HG03469 (cell line): Measurements from ENCODE around the gene MINDY4.

Source experiments
- ATAC-seq: cut with Tn5 transposase; IDR thresholded peaks from one replicate; pipeline ENCODE4 v1.9.1; 2021; ENCODE audit warnings: mild to moderate bottlenecking, moderate library complexity, moderate number of reproducible peaks; ENCODE audit not compliant: unreplicated experiment

MINDY4 gene

DNA sequence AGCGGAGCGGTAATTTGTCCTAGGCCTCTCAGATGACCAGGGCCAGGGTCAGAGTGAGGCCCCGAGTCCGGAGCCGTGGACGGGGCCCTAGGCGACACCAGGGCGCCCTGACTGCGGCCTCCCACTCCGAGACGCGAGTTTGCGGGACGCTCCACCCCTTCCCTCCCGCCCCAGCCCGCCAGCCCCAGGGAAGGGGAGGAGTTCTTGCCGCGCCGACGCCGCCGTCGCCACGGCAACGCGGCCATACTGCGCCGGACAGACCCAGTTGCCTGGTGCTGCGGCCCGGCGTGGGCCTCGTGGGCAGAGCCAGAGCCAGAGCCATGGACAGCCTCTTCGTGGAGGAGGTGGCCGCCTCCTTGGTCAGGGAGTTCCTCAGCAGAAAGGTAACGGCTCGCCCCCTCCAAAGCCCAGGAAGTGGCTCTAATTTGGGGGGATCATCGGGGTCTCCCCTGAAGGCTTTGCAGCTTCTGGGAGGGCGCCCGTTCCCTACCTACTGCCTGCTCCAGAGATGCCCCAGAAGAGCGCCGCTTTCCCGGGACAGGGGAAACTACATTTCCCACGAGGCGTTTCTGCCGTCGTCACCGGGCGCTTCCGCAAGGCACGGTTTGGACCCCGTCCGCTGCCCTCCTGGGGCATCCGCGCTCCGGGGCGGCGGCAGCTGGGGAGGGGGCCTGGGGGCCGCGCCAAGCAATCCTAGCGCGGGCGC lies at the start of gene MINDY4:
Gene MINDY4 (plus strand): TSS at position 244 of the 706 bp plus-strand sequence. CDS start 77 bp downstream, at position 321.
- ATAC-seq: peak; percentile 82

DNA sequence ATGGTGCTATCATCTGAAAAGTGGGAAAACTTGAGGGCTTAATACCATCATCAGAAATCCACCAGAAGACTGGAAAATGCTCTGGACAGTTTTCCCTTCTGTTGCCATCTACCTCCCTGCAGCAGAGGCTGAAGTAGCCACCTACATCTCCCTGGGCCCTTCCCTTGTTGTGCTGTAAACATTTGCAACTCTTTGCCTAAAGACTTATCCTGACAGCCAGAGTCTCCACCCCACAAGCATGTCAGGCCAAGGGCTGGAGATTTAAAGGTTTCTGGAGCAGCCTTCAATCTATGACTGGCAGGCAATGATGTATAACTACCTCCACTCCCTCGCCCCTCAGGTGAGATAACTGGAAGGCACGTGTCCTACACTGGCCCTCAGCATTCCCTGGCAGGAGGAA lies 49.0 kb upstream of the MINDY4 start:
- ATAC-seq: no peak

DNA sequence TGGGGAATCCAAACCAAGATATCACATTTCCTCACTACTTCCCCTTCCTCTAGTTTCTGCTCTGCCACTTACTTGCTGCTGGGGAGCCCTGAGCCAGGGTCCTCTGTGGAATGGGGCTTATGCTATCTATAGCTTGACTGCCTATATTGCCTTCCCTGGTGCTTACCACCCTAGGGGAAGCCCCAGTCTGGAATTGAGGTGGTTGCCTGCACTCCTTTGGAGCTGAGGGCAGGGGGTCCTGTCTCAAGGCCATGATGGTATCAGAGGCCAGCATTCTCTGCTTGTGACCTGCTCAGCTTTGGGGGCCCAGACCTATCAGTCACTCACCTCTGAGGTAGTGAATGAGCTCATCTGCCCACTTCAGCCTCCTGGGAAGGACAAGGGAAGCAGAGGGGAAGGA lies 48.5 kb upstream of the MINDY4 start:
- ATAC-seq: no peak

DNA sequence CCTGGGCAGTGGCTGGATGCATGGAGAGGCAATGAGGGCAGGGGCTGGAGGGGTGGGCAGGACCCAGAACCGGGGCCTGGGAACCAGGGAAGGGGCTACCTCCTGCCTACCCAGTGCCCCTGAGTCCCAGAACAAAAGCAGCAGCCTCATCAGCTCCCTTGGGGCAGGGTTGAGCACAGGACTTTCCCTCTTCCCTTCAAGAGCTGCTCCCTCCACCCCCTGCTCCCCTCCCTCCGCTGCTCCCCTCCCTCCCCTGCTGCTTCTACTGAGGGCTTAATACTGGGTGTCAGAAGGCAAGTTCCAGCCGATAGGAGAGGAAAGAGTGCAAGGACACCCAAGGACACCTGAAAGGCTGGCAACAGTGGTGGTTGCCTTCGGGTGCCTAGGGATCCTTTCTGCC lies 47.4 kb upstream of the MINDY4 start:
- ATAC-seq: no peak

DNA sequence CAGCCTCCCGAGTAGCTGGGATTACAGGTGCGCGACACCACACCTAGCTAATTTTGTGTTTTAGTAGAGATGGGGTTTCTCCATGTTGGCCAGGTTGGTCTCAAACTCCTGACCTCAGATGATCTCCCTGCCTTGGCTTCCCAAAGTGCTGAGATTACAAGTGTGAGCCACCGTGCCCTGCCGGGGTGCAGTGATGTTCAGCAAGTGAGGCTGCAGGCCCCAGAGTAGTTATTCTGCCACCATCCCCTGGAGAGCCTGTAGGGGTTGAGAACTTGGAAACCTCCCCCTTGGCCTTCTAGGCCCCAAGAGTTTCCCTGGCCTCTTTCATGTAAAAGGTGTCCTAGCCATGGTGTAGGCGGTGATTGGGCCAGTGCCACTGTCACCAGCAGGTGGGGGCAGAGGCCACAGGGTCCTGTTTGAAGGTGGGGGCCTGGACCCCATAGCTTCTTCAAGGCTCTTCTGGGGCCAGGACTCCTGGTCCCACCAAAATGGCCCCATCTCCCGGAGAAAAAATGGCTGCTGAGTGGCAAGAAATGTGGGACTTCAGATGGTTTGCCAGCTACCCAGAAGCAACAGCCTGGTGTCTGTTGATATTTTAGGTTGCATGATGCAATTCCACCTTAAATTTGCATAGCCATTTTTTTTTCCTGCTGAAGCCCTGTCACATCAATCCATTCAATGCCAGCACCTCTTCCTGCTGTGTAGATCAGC lies 44.8 kb upstream of the MINDY4 start:
- no peak for ATAC-seq

DNA sequence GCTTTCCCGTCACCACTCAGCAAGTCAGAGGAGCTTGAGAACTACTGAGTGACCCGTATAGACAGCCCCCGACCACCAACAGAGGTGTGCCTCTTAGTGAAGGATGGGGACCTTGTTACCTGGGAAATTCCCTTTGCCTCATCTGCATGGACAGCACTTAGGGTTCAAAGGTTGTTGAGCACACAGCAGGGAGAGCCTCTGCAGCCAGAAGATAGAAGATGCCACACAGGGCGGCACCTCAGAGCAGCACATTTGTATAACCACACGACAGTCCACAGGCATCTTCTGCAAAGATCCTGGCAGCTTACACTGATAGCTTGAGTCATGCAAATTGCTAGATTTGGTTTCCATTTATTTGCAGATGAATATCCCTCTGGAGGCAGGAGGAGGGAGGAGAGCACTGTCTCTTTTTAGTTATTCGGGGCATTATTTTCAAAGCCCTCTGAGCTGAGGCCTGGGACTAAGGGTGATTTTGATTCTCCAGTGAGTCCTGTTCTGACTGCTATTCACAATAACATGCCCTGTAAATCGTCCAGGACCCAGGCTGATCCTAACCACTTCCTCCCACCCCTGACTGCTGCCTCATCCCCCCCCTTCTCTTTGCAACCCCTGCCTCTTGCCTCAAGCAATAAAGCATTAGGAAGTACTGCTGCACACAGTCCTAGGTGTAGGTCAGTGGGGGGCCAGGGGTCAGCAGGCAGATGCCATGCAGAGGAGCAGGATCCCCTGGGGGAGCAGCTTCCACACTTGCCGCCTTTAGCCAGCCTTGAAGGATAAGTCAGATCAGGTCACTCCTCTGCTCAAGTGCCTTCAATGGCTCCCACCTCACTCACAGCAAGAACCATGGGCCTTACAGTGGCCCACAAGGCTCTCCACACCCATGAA lies 43.9 kb upstream of the MINDY4 start:
- peak; percentile 73 for ATAC-seq

DNA sequence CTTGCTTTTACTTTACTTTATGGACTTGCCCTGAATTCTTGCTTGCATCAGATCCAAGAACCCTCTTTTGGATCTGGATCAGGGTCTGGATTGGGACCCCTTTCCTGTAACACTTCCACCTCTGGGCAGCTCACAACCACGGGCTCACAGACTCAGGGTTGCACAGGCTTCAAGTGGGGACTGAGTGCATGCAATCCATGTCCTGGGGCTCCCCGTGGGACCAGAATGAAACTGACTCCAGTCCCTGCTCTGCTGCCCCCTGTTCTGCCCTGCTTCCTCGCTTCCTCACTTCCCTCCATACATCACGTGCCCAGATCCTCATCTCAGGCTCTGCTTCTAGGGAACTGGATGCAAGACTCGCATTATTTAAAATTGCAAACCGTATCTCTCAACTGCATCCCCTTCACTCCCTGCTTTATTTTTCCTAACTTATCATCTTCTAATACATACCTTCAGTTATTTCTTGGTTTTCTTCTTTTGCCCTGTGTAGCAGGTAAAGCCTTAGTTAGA lies 42.6 kb upstream of the MINDY4 start:
- ATAC-seq: no peak

DNA sequence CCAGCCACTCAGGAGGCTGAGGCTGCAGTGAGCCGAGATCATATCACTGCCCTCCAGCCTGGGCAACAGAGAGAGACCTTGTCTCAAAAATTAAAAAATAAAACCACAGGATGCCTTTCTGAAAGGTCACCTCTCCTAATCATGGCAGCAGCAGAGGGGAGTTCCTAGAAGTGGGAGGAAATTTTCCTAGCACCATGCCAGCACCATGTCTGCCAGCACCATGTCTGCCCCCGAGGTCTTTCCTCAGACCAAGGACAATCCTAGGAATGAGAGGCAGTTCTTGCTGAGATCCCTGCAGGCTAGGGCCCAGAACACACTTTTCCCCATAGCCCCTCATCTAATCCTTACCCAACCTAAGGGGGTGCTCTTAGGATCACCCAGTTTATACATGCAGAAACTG lies 41.6 kb upstream of the MINDY4 start:
- ATAC-seq: no peak

DNA sequence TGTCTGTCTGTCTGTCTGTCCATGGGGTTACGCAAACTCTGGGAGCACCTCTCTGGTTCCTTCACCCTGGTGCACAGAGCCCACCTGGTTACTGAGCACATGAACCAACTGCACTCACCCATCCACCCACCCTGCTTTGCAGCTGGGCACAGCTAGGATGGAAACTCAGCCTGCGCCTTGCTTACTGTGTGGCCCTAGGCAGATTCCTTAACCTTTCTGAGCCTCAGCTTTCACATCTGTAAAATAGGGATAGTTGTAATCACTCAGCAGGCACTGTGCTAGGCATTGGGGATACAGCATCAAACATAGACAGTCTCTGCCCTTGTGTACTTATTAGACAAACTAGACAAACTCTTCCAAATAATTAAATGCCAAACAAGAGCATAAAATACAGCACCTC lies 41.1 kb upstream of the MINDY4 start:
- no peak for ATAC-seq

DNA sequence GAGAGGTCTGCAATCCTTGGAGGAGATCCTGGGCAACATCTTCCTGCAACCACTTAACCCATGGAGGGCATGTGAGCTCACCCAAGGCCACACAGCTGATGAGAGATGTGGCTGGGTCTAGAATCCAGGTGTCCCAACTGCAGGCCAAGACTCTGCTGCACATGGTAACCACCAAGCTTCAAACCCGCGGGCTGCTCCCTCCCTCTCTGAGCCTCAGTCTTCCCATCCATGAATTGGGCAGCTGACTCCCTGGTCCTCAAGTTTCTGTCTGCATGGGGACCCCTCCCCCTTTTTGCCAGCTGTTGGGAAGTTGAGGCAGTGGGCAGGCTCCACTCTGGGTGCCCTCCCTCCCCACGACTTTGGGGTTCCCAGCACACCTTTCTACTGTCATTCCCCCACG lies 40.2 kb upstream of the MINDY4 start:
- ATAC-seq: no peak

DNA sequence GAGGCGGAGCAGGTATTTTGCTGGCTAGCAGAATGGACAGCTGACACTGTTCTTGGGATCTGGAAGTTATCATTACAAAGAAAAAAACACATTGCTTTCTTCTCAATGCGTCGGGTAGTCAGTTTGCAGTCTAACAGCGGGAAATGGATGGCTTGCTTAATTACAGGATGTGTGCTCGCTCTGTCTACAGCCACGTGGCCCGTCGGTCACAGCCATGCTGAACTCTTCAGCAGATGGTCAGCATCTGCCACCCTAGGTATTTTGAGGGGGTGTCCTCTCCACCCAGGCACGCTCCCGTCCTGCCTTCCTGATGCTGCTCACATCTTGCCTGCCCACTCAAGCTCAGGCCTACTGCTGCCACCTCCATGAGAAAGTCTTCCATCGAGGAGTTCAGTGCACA lies 39.6 kb upstream of the MINDY4 start:
- no peak for ATAC-seq

DNA sequence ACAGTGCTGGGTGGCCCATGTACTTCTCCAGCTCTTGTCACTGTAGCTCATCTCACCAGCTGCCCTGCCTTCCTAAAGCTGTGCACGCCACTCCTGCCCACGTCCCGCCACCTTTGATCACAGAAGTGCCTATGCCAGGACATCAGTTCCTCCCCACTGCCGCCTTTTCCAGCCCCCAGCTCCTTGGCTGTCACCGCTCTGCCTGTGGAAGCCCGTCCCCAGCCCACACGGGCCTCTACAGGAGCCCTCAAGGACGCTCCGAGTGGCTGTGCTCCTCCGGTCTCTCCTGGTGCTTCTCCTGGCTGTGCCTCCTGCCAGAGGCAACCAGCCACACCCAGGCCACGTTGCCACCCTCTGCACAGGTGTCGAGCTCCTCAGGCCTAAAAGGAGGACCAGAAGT lies 38.6 kb upstream of the MINDY4 start:
- ATAC-seq: no peak

DNA sequence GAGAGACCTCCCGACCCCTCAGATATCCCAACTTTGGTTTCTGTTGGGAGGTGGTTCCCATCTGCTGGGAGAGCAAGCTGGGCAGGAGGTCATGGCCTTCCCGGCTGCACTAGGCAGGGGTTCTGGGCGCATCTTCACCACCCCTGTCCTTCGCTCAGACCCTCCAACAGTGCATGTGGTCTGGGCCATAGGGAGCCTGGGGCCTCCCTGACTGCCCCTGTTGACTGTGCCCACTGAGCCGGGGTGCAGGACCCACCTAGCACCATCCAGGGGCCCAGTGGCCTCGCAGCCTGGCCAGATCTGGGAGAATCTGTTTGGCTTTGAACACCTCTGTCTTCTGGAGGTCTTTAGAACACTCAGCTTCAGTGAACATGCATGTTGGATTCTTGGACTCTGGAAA lies 38.0 kb upstream of the MINDY4 start:
- no peak for ATAC-seq

DNA sequence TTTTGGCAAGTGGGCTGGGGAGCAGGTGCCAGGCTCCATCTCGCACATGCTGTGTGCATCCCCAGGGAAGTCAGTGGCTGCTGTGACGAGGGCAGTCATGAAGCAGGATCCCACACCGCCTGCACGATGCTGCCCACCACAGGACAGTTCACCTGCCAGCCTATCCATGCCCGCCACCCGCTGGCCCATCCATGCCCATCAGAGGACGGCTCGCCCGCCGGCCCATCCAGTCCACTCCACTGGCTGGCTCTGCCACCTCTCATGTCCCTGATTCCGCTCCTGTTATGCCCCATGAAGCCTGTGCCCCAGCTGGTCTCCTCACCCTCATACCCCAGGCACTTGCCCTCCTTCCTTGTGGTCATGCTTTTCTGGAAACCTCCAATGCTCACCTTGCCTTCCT lies 37.5 kb upstream of the MINDY4 start:
- ATAC-seq: no peak

DNA sequence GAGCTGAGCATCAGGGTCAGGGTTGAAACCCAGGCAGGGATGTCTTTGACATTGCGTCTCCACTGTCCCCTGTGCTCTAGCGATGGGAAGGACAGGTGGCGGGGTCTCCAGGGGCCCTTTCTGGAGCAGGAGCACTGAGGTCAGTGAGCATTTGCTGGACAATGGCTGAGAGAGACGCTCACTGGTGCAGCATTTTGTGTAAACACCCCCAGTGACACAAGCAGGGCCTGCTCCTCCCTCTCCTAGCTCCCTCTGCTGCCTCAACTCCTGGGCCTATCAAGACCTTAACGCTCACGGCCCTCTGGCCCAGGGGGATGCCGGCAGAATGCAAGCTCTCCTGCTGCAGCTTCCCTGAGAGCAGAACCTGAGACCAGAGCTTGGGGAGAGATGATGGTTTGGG lies 36.7 kb upstream of the MINDY4 start:
- no peak for ATAC-seq

DNA sequence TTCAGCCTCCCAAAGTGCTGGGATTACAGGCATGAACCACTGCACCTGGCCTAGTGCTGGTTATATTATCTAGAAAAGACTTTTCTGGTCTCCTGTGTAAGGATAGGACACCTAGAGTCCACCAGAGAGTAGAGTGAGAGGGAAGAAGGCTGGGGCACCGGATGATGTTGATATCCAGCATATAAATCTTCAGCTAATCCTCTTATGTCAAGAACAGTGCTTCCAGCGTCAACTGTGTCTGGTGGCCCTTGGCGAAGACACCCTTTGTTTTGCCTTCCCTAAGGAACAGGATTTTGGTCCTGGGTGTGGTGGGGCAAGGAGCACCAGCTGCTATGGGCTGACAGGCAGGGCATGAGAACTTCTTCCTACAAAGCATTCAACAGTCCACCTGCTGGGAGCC lies 35.6 kb upstream of the MINDY4 start:
- ATAC-seq: no peak

DNA sequence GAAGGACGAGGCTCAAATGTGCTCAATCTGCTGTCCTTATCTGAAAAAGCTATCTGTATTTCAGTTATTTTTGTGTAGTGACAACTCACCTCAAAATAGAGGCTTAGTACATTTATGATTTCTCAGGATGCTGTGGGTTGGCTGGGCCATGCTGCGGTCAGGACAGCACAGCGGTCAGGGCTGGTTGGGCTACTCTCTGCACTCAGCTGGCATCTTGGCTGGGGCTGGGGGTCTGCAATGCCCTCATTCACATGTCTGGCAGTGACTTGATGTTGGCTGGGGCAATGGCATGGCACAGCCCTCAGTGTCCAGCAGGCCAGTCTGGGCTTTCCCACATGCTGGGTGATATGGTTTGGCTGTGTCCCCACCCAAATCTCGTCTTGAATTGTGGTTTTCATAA lies 34.9 kb upstream of the MINDY4 start:
- no peak for ATAC-seq

DNA sequence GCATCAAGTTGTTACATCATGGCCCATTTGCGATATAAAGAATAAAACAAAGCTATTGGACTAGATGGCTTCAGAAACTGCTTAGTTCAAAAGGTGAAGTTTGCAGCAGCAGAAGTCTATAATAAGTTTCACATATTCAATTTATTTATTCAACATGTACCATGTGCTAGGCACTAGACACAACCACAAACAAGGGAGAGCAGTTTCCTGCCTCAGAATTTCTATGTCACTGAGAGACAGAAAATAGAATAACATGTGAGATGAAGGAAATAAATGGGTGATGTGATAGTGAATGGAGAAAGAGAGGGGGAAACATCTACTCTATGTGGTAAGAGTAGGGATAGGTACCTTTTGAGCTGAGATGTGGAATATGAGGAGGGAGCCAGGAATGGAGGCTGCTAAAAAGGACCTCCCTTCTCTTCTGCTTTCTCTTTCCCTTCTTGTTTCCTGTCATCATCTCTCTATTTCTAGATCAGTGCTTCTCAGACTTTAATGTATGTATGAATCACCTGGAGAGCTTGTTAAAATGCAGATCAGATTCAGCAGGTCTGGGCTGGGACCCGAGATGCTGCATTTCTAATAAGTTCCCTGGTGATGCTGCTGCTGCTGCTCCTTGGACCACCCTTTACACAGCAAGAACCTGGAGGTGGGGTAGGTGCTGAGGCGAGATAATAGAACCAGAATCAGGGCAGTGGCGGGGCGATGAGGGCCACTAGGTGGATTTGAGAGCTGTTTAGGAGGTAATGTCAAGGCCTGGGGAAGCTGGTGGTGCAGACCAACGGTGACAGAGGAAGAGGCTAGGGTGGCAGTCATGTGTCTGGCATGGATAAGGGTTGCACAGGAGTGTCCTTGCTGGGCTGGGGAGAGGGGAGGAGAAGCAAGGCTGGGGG lies 32.9 kb upstream of the MINDY4 start:
- no peak for ATAC-seq

DNA sequence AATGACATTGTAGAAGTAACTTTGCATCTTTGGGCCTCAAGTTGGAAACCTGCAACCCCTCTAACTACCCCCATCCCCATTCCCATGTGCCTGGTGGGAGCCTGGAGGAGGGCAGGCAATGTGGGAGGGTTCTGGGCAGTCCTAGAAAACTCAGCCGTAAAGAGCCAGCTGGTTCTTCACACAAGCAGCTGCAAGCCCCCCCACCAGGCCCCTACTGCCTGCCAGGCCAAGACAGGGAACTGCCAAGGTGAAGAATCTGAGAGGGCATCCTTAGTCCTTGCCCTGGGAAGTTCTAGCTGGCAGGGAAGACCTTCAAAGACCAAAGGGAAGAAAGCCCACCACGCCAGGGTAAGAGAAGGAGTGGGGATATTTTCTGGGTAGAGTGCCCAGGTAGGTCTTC lies 31.5 kb upstream of the MINDY4 start:
- no peak for ATAC-seq

DNA sequence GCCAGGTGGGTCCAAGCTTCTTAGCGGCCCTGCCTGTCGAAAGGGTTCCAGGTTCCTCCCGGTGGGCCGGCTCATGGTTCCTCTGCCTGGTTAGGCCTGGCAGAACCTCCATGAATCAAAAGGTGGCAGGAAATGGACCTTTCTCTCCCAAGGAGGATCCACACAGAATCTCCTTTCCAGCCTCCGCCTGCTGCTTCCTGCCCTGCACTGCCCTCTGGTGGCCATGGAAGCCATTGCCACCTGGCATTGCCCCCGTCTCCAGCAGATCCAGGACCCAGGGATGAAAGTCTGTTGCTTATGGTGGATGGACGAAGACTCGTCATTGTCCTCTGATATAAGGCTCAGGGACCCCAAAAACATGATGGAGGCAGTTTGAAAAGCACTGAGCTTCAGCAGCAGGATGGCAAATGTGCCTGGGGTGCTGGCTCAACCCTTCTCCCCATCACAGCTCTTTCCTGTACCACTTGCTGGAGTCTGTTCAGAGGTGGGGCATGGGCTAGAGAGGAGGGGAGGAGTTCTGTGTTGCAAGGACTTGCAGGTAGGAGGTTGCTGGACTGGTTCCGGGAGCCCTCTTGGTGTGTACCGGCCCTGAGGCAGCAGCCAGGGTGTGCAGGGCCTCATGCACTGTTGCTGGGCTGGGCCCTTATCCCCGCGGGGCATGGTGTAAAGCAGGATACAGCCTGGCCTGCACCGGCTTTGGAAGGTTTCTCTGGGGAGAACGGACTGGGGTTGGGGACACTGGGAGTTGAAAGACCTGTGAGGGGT lies 30.6 kb upstream of the MINDY4 start:
- no peak for ATAC-seq
